ENCODE measurements around the gene NFASC. TPM values are rescaled to one million over a fixed set of nuclear protein-coding genes. Genes with fewer than 3 reads are reported as not detected.
A peak's percentile ranks its signal among the peaks of the same experiment; 100 is the strongest.

NFASC gene
- total and polyA plus RNA-seq, 2 experiments from 2014 or later, result 3.9 to 11.7 TPM

- Histone ChIP-seq H3K4me3 (peak overlapping the region; percentile 50), H4K20me1 (replicated peaks; ENCODE audit: insufficient read depth) (no peaks in the 10 kb centered on the region), H3K36me3 (ENCODE audit: insufficient read depth) (no peaks in the 10 kb centered on the region), H3K4me2 (peak overlapping the region; percentile 83), H3F3A (replicated peaks; ENCODE audit: low read depth) (no peaks in the 10 kb centered on the region), H3K9me2 (ENCODE audit: insufficient read depth) (0 out of 2 replicates have a peak, but pooled peaks cover 4% of the 10 kb centered on the region), H3K27ac (ENCODE audit: low read depth) (no peak overlapping the region), H3K27me3 (ENCODE audit: insufficient read depth) (peaks cover 19% of the 10 kb centered on the region; the same call in 1 of the 2 replicates), H3K79me2 (replicated peaks; ENCODE audit: insufficient read depth) (no peaks in the 10 kb centered on the region), H3K4me1 (ENCODE audit: insufficient read depth) (peaks cover 34% of the 10 kb centered on the region), H2AFZ (peak overlapping the region; percentile 98)
- no peaks in the 10 kb centered on the region; the same call in 2 of the 3 replicates for H3K9me3 Mint-ChIP-seq
- ATAC-seq, result peak; percentile 18
- no peaks in the 10 kb centered on the region for H3K36me3 Mint-ChIP-seq (ENCODE audit: low read depth)
- peaks cover 37% of the 10 kb centered on the region for H3K4me1 Mint-ChIP-seq
- TF ChIP-seq STAT1 (IDR thresholded peaks at IDR 0.05; ENCODE audit: unreplicated experiment), result no peak
- H3K27ac Mint-ChIP-seq, result no peak overlapping the region
- peak; percentile 55 for DNase-seq (ENCODE audit: low spot score)
- no peak overlapping the region; the same call in 2 of the 3 replicates for H3K4me3 Mint-ChIP-seq
- peaks cover 35% of the 10 kb centered on the region for H3K27me3 Mint-ChIP-seq (ENCODE audit: insufficient read depth, low read depth, poor library complexity)
These were observed 173.2 kb downstream of the NFASC start for GRCh38 chr1:205043866-205044265.

GRCh38 chr1:205044741-205045140 lies 174.1 kb downstream of the NFASC start:
- ATAC-seq (peak; percentile 23), DNase-seq (ENCODE audit: low spot score) (peak; percentile 44)
- peaks cover 19% of the 10 kb centered on the region; the same call in 1 of the 2 replicates for H3K27me3 ChIP-seq (ENCODE audit: insufficient read depth)
- H3K36me3 ChIP-seq (ENCODE audit: insufficient read depth), result no peaks in the 10 kb centered on the region
- no peak overlapping the region for H3K27ac Mint-ChIP-seq
- 0 out of 2 replicates have a peak, but pooled peaks cover 4% of the 10 kb centered on the region for H3K9me2 ChIP-seq (ENCODE audit: insufficient read depth)
- H3K4me2 ChIP-seq, result 0 out of 2 replicates have a peak overlapping the region, but pooled peaks have one; percentile 20
- H3K9me3 Mint-ChIP-seq, result no peaks in the 10 kb centered on the region
- H3K4me3 Mint-ChIP-seq, result no peak overlapping the region; the same call in 2 of the 3 replicates
- no peak overlapping the region for H2AFZ ChIP-seq
- H3K36me3 Mint-ChIP-seq (ENCODE audit: low read depth), result no peaks in the 10 kb centered on the region
- no peak overlapping the region for H3K4me3 ChIP-seq
- H3K27me3 Mint-ChIP-seq (ENCODE audit: insufficient read depth, low read depth, poor library complexity), result peaks cover 35% of the 10 kb centered on the region
- H4K20me1 ChIP-seq (replicated peaks; ENCODE audit: insufficient read depth), result no peaks in the 10 kb centered on the region
- no peak for TF ChIP-seq STAT1 (IDR thresholded peaks at IDR 0.05; ENCODE audit: unreplicated experiment)
- peak; percentile 77 for TF ChIP-seq REST (IDR thresholded peaks at IDR 0.05; ENCODE audit: unreplicated experiment)
- no peak for TF ChIP-seq CREB1 (CRISPR knock-in tag; IDR thresholded peaks at IDR 0.05; ENCODE audit: low read depth)
- TF ChIP-seq NANOG (IDR thresholded peaks at IDR 0.05; ENCODE audit: borderline replicate concordance), result no peak
- no peaks in the 10 kb centered on the region for H3F3A ChIP-seq (replicated peaks; ENCODE audit: low read depth)
- H3K79me2 ChIP-seq (replicated peaks; ENCODE audit: insufficient read depth), result no peaks in the 10 kb centered on the region
- H3K4me1 ChIP-seq (ENCODE audit: insufficient read depth), result peaks cover 34% of the 10 kb centered on the region
- peaks cover 37% of the 10 kb centered on the region for H3K4me1 Mint-ChIP-seq
- H3K27ac ChIP-seq (ENCODE audit: low read depth), result no peak overlapping the region

- H3K27me3 ChIP-seq (ENCODE audit: insufficient read depth), result peaks cover 19% of the 10 kb centered on the region; the same call in 1 of the 2 replicates
- no peak for TF ChIP-seq ZNF331 (CRISPR knock-in tag; IDR thresholded peaks at IDR 0.05; ENCODE audit: low read depth)
- no peak for TF ChIP-seq EZH2phosphoT487 (IDR thresholded peaks at IDR 0.05; ENCODE audit: unreplicated experiment)
- no peak for TF ChIP-seq ETS1 (IDR thresholded peaks at IDR 0.05)
- TF ChIP-seq CREB1 (CRISPR knock-in tag; IDR thresholded peaks at IDR 0.05; ENCODE audit: low read depth), result no peak
- no peak for TF ChIP-seq NANOG (IDR thresholded peaks at IDR 0.05; ENCODE audit: borderline replicate concordance)
- TF ChIP-seq ZNF114 (CRISPR knock-in tag; IDR thresholded peaks at IDR 0.05), result no peak
- TF ChIP-seq STAT1 (IDR thresholded peaks at IDR 0.05; ENCODE audit: unreplicated experiment), result no peak
- no peak for TF ChIP-seq JUNB (IDR thresholded peaks at IDR 0.05; ENCODE audit: unreplicated experiment)
- no peak for TF ChIP-seq POLR2AphosphoS5 (IDR thresholded peaks at IDR 0.05; ENCODE audit: low read depth)
- no peak for TF ChIP-seq EZH2 (IDR thresholded peaks at IDR 0.05; ENCODE audit: low read depth, unreplicated experiment)
These were observed 174.5 kb downstream of the NFASC start for GRCh38 chr1:205045146-205045545.

More at GRCh38 chr1:205045146-205045545, 174.5 kb downstream of the NFASC start:
- no peak overlapping the region; the same call in 2 of the 3 replicates for H3K4me3 Mint-ChIP-seq
- Histone ChIP-seq H3K4me3 (no peak overlapping the region), H3K79me2 (replicated peaks; ENCODE audit: insufficient read depth) (no peaks in the 10 kb centered on the region), H2AFZ (no peak overlapping the region), H3K4me2 (0 out of 2 replicates have a peak overlapping the region, but pooled peaks have one; percentile 32), H3K9me2 (ENCODE audit: insufficient read depth) (0 out of 2 replicates have a peak, but pooled peaks cover 4% of the 10 kb centered on the region), H3F3A (replicated peaks; ENCODE audit: low read depth) (no peaks in the 10 kb centered on the region), H3K36me3 (ENCODE audit: insufficient read depth) (no peaks in the 10 kb centered on the region), H3K4me1 (ENCODE audit: insufficient read depth) (peaks cover 34% of the 10 kb centered on the region), H4K20me1 (replicated peaks; ENCODE audit: insufficient read depth) (no peaks in the 10 kb centered on the region), H3K27ac (ENCODE audit: low read depth) (no peak overlapping the region)
- ATAC-seq (no peak; the same call in 2 of the 3 replicates), DNase-seq (ENCODE audit: low spot score) (no peak)
- peaks cover 37% of the 10 kb centered on the region for H3K4me1 Mint-ChIP-seq
- H3K9me3 Mint-ChIP-seq, result no peaks in the 10 kb centered on the region
- no peaks in the 10 kb centered on the region for H3K36me3 Mint-ChIP-seq (ENCODE audit: low read depth)
- peaks cover 35% of the 10 kb centered on the region for H3K27me3 Mint-ChIP-seq (ENCODE audit: insufficient read depth, low read depth, poor library complexity)
- H3K27ac Mint-ChIP-seq, result no peak overlapping the region
